HUDEP-2 (cell line): ENCODE results near the gene DPP7.
"Not testable (repeated sequence)": the region's sequence is repeated elsewhere in the genome, so short reads cannot be mapped to it uniquely, and the experiment has no call there.

Experiments
- DNase-seq, 76 experiments: peaks; one replicate each; lab custom pipeline; 2025; ENCODE audit not compliant: unreplicated experiment in 76 of 76; lab: John Stamatoyannopoulos, UW

The DPP7 gene

GRCh38 chr9:137130176-137130755, 15.7 kb upstream of the DPP7 start:
- DNase-seq = no peak

GRCh38 chr9:137129456-137130175, 15.1 kb upstream of the DPP7 start:
- DNase-seq = peak in 74 of 76 experiments; percentile 34 to 93 (median 80)

GRCh38 chr9:137128862-137129455, 14.4 kb upstream of the DPP7 start:
- DNase-seq = peak in 1 of 76 experiments; percentile 26

- peak in 3 of 76 experiments; percentile 3 to 30 (median 13) for DNase-seq
Measured at GRCh38 chr9:137128158-137128861, 13.8 kb upstream of the DPP7 start.

- peak in 21 of 76 experiments; percentile 6 to 53 (median 29) for DNase-seq
Measured at GRCh38 chr9:137127301-137128157, 13.0 kb upstream of the DPP7 start.

GRCh38 chr9:137126786-137127185, 12.3 kb upstream of the DPP7 start:
- no peak for DNase-seq

GRCh38 chr9:137123952-137124462, 9.5 kb upstream of the DPP7 start:
- not testable (repeated sequence) for DNase-seq

GRCh38 chr9:137123468-137123837, 8.9 kb upstream of the DPP7 start:
- DNase-seq = no peak

GRCh38 chr9:137122796-137123467, 8.4 kb upstream of the DPP7 start:
- not testable (repeated sequence) for DNase-seq

GRCh38 chr9:137121927-137122795, 7.6 kb upstream of the DPP7 start:
- DNase-seq = not testable (repeated sequence)

GRCh38 chr9:137118092-137118603, 3.6 kb upstream of the DPP7 start:
- DNase-seq = not testable (repeated sequence)

- no peak for DNase-seq
Measured at GRCh38 chr9:137117269-137117731, 2.8 kb upstream of the DPP7 start.

GRCh38 chr9:137116728-137117127, 2.2 kb upstream of the DPP7 start:
- DNase-seq = no peak

- no peak for DNase-seq
Measured at GRCh38 chr9:137116027-137116507, 1.5 kb upstream of the DPP7 start.

- no peak for DNase-seq
Measured at GRCh38 chr9:137115394-137116026, 977 bp upstream of the DPP7 start.

GRCh38 chr9:137114220-137114612, 317 bp downstream of the DPP7 start:
- peak in 7 of 76 experiments; percentile 23 to 74 (median 50) for DNase-seq

GRCh38 chr9:137113385-137114159, 961 bp downstream of the DPP7 start:
- peak in 2 of 76 experiments; percentile 5 to 12 for DNase-seq
